Right atrium auricular region (tissue), 2 donors: Measurements from ENCODE around the gene TMEM38A. TPM values are rescaled to one million over a fixed set of nuclear protein-coding genes. Genes with fewer than 3 reads are reported as not detected.
"Not testable (repeated sequence)": the region's sequence is repeated elsewhere in the genome, so short reads cannot be mapped to it uniquely, and the experiment has no call there.

Source experiments
- DNase-seq: peaks from one replicate; pipeline ENCODE4 v3.0.0-alpha.2; 2019; ENCODE audit warnings: low spot score
- H3K27ac ChIP-seq, 2 donors: fragments of 200-600 bp; sonication (generic); 1 replicate in 1 of 2; 2 replicates in 1 of 2; pipeline ENCODE4 v1.5.1; 2016 to 2019
- H3K27me3 ChIP-seq, 2 donors: fragments of 200-600 bp; sonication (generic); one replicate each; pipeline versions ENCODE4 v1.5.1 to v1.6.0; 2017 to 2019
- H3K36me3 ChIP-seq: fragments of 200-600 bp; sonication (generic); one replicate; pipeline ENCODE4 v1.5.1; 2016
- H3K4me1 ChIP-seq, 2 donors: fragments of 200-600 bp; sonication (generic); one replicate each; pipeline versions ENCODE4 v1.5.1 to v1.6.0; 2017 to 2019
- H3K4me3 ChIP-seq, 2 donors: fragments of 200-600 bp; sonication (generic); 1 replicate in 1 of 2; 2 replicates in 1 of 2; pipeline ENCODE4 v1.5.1; 2017 to 2019; ENCODE audit warnings: mild to moderate bottlenecking in 1 of 2, moderate library complexity in 1 of 2
- H3K9me3 ChIP-seq, 2 donors: fragments of 200-600 bp; sonication (generic); one replicate each; pipeline ENCODE4 v1.5.1; 2019
- total RNA-seq, 2 donors: library from RNA; depleted of rRNA; stranded (reverse); fragments of >200 nt; gene quantifications; one replicate each; pipeline ENCODE4 v1.1.0, GENCODE V29; 2016
- TF ChIP-seq, protein P1 (sequence below), 2 donors: fragments of 200-600 bp; sonication (generic); IDR thresholded peaks; one replicate each; pipeline ENCODE4 v1.5.1; 2019; ENCODE audit warnings: antibody characterized with exemption in 2 of 2

TMEM38A gene
- total RNA-seq, 2 donors from 2014 or later: 12.1 to 14.5 TPM

- no peak overlapping the region for H3K27ac ChIP-seq
- no peaks in the 10 kb centered on the region for H3K27me3 ChIP-seq
- TF ChIP-seq, protein P1, sequence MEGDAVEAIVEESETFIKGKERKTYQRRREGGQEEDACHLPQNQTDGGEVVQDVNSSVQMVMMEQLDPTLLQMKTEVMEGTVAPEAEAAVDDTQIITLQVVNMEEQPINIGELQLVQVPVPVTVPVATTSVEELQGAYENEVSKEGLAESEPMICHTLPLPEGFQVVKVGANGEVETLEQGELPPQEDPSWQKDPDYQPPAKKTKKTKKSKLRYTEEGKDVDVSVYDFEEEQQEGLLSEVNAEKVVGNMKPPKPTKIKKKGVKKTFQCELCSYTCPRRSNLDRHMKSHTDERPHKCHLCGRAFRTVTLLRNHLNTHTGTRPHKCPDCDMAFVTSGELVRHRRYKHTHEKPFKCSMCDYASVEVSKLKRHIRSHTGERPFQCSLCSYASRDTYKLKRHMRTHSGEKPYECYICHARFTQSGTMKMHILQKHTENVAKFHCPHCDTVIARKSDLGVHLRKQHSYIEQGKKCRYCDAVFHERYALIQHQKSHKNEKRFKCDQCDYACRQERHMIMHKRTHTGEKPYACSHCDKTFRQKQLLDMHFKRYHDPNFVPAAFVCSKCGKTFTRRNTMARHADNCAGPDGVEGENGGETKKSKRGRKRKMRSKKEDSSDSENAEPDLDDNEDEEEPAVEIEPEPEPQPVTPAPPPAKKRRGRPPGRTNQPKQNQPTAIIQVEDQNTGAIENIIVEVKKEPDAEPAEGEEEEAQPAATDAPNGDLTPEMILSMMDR (IDR thresholded peaks at IDR 0.05): no peak
- H3K4me3 ChIP-seq: no peak overlapping the region
- H3K36me3 ChIP-seq: peaks cover 21% of the 10 kb centered on the region
- peaks cover 0 to 11% of the 10 kb centered on the region in 2 donors for H3K9me3 ChIP-seq
- no peaks in the 10 kb centered on the region for H3K4me1 ChIP-seq
- no peak for DNase-seq
Measured at GRCh38 chr19:16682539-16682938, 21.6 kb downstream of the TMEM38A start.

- H3K9me3 ChIP-seq: peaks cover 0 to 11% of the 10 kb centered on the region in 2 donors
- no peak for DNase-seq
- TF ChIP-seq, protein P1 (IDR thresholded peaks at IDR 0.05): no peak
- H3K4me3 ChIP-seq: no peak overlapping the region
- H3K36me3 ChIP-seq: peaks cover 21% of the 10 kb centered on the region
- no peak overlapping the region for H3K27ac ChIP-seq
- H3K4me1 ChIP-seq: no peaks in the 10 kb centered on the region
- H3K27me3 ChIP-seq: no peaks in the 10 kb centered on the region
Measured at GRCh38 chr19:16684216-16684615, 23.3 kb downstream of the TMEM38A start.

- Histone ChIP-seq H3K4me3 (no peak overlapping the region), H3K27me3 (no peaks in the 10 kb centered on the region), H3K4me1 (no peaks in the 10 kb centered on the region), H3K27ac (no peak overlapping the region), H3K36me3 (no peaks in the 10 kb centered on the region), H3K9me3 (peaks cover 0 to 4% of the 10 kb centered on the region in 2 donors)
- TF ChIP-seq, protein P1 (IDR thresholded peaks at IDR 0.05): no peak
- DNase-seq: no peak
Measured at GRCh38 chr19:16688084-16688483, 27.1 kb downstream of the TMEM38A start.

DNA sequence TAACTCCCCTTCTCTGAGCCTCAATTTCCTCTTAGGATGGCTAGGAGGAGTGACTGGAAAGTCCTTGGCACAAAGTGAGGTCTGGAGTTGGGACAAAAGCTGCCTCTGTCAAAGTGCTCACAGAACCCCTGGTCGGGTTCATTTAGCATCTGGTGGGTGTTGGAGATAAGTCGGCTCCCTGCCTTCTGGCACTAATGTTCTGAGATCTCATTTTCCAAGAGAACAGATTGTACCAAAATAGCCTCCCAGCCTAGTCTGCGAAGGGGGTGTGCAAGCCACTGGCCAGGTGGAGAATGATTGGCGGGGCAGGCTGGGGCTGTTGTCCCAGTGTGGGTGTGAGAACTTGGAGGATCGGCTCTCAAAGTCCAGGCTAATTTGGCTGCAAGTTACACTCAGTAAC, 38.0 kb downstream of the TMEM38A start:
- no peak for DNase-seq
- peaks cover 0 to 17% of the 10 kb centered on the region in 2 donors for H3K4me1 ChIP-seq
- H3K36me3 ChIP-seq: no peaks in the 10 kb centered on the region
- no peak overlapping the region for H3K27ac ChIP-seq
- no peaks in the 10 kb centered on the region for H3K27me3 ChIP-seq
- TF ChIP-seq, protein P1 (IDR thresholded peaks at IDR 0.05): no peak
- H3K9me3 ChIP-seq: no peaks in the 10 kb centered on the region
- H3K4me3 ChIP-seq: no peak overlapping the region

DNA sequence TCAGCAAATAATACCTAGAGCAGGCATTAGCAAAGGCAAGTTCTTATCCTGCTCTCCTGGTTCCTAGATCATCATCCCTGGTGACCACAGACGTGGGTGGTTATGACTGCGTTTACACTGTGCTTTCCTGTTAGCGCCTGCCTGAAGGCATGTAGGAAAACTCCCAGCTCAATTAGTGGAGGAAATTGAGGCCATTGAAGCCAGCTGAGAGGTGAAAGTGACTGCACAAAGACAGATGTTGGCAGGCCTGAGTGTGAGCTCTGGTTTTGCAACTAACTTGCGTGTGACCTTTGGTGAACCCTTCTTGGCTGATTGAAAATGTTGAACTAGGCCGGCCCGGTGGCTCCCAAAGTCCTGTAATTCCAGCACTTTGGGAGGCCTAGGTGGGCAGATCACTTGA, 41.2 kb downstream of the TMEM38A start:
- H3K9me3 ChIP-seq: no peaks in the 10 kb centered on the region

GRCh38 chr19:16703677-16704076, 42.7 kb downstream of the TMEM38A start:
- no peak overlapping the region for H3K4me3 ChIP-seq
- no peak for DNase-seq
- H3K27me3 ChIP-seq: no peaks in the 10 kb centered on the region
- H3K27ac ChIP-seq: no peak overlapping the region
- no peaks in the 10 kb centered on the region for H3K36me3 ChIP-seq
- peaks cover 0 to 15% of the 10 kb centered on the region in 2 donors for H3K4me1 ChIP-seq
- TF ChIP-seq, protein P1 (IDR thresholded peaks at IDR 0.05): no peak
- H3K9me3 ChIP-seq: no peaks in the 10 kb centered on the region

More for the DNA sequence above, 41.2 kb downstream of the TMEM38A start:
- Histone ChIP-seq H3K4me1 (peaks cover 0 to 17% of the 10 kb centered on the region in 2 donors), H3K27me3 (no peaks in the 10 kb centered on the region), H3K36me3 (no peaks in the 10 kb centered on the region), H3K27ac (no peak overlapping the region), H3K4me3 (no peak overlapping the region)
- TF ChIP-seq, protein P1 (IDR thresholded peaks at IDR 0.05): no peak
- peak; percentile 61 for DNase-seq

DNA sequence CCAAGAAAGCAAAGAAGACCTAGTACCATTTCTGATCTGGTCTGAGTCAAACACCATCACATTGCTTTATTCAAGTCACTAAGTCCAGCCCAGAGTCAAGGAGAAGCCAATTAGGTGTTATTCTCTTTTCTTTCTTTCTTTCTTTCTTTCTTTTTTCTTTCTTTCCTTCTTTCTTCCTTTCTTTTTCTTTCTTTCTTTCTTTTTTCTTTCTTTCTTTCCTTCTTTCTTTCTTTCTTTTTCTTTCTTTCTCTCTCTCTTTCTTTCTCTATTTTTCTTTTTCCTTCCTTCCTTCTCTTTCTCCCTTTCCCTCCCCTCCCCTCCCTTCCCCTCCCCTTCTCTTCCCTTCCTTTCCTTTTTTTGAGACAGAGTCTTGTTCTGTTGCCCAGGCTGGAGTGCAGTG, 49.9 kb downstream of the TMEM38A start:
- not testable (repeated sequence) for H3K9me3 ChIP-seq, H3K36me3 ChIP-seq, H3K27ac ChIP-seq, DNase-seq, H3K4me3 ChIP-seq, H3K4me1 ChIP-seq, H3K27me3 ChIP-seq

- not testable (repeated sequence) for H3K9me3 ChIP-seq, H3K36me3 ChIP-seq, DNase-seq, H3K4me1 ChIP-seq, H3K27ac ChIP-seq, H3K4me3 ChIP-seq, H3K27me3 ChIP-seq
Measured at GRCh38 chr19:16712295-16712694, 51.4 kb downstream of the TMEM38A start.
